ENCODE results near the gene CDH8. TPM values are rescaled to one million over a fixed set of nuclear protein-coding genes. Genes with fewer than 3 reads are reported as not detected.

The CDH8 gene, protein sequence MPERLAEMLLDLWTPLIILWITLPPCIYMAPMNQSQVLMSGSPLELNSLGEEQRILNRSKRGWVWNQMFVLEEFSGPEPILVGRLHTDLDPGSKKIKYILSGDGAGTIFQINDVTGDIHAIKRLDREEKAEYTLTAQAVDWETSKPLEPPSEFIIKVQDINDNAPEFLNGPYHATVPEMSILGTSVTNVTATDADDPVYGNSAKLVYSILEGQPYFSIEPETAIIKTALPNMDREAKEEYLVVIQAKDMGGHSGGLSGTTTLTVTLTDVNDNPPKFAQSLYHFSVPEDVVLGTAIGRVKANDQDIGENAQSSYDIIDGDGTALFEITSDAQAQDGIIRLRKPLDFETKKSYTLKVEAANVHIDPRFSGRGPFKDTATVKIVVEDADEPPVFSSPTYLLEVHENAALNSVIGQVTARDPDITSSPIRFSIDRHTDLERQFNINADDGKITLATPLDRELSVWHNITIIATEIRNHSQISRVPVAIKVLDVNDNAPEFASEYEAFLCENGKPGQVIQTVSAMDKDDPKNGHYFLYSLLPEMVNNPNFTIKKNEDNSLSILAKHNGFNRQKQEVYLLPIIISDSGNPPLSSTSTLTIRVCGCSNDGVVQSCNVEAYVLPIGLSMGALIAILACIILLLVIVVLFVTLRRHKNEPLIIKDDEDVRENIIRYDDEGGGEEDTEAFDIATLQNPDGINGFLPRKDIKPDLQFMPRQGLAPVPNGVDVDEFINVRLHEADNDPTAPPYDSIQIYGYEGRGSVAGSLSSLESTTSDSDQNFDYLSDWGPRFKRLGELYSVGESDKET
- total RNA-seq (1 to 10 TPM in 1 of 9 donors, not detected in 8; 9.2 TPM), polyA plus RNA-seq (under 1 TPM; 0.03 to 0.64 (median 0.16) TPM)
- long read RNA-seq, donor 1 = 0 reads
- long read RNA-seq, donor 2 = 0 reads
- long read RNA-seq, donor 3, partial matches to known transcripts = 0 of 1 reads
- long read RNA-seq, donor 3, other reads (novel, unspliced or antisense) = 0 of 1 reads
- long read RNA-seq, donor 4 = 0 reads
- long read RNA-seq, donor 5 = 0 reads
- long read RNA-seq, donor 6 = 0 reads
- long read RNA-seq, donor 7, partial matches to known transcripts = 0 of 1 reads
- long read RNA-seq, donor 7, other reads (novel, unspliced or antisense) = 0 of 1 reads
- long read RNA-seq, donor 8, partial matches to known transcripts = 0 of 1 reads
- long read RNA-seq, donor 8, other reads (novel, unspliced or antisense) = 0 of 1 reads
- long read RNA-seq, donor 9, partial matches to known transcripts = 0 of 1 reads
- long read RNA-seq, donor 9, other reads (novel, unspliced or antisense) = 0 of 1 reads
- long read RNA-seq, donor 10 = 0 reads

DNA sequence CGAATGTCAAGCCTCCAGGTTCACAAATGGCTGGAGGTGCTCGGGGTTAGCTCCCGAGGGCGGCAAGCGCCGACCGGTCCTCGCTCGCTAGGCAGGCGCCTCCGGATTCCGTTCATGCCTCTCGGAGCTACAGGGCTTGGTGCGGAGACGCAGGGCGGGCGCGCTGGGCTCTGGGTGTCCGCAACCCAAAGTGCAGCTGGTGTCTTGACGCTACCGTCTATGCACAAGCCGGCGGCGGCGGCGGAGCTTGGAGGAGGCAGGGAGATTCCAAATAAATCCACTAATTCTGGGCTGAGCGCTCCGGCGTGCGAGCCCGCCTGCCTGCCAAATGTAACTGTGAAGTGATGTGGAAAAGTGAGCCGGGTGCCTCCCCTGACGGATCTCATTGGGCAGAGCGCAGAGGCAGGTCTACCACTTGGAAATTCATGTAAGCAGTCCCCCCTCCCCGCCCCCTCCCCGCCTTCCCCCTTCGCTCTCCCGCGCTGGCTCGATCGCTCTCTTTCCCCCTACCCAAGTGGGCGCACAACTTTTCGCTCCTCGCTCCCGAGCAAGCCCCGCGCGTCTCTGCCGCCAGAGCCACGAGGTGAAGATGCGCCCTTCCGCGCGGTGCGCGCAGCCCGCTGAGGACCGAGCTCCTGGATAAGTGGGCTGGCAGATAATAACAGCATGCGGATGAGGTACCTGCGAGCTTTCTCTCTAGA, at the start of gene CDH8:
CDH8 (minus strand) TSS at position 338 of the 701 bp plus-strand sequence. CDS start 15,035 bp downstream, outside the sequence.
- Histone ChIP-seq H3K4me1 (replicated peaks in 1 of 2) (no peaks in the 10 kb centered on the region), H3K9me3 (replicated peaks in 1 of 3) (no peaks in the 10 kb centered on the region), H3K27ac (no peak within 1 kb of the TSS), H3K27me3 (peaks cover 31% of the 10 kb centered on the region), H3K4me3 (no peak within 1 kb of the TSS), H3K36me3 (replicated peaks in 1 of 2) (no peaks in the 10 kb centered on the region)
- TF ChIP-seq, protein P1, sequence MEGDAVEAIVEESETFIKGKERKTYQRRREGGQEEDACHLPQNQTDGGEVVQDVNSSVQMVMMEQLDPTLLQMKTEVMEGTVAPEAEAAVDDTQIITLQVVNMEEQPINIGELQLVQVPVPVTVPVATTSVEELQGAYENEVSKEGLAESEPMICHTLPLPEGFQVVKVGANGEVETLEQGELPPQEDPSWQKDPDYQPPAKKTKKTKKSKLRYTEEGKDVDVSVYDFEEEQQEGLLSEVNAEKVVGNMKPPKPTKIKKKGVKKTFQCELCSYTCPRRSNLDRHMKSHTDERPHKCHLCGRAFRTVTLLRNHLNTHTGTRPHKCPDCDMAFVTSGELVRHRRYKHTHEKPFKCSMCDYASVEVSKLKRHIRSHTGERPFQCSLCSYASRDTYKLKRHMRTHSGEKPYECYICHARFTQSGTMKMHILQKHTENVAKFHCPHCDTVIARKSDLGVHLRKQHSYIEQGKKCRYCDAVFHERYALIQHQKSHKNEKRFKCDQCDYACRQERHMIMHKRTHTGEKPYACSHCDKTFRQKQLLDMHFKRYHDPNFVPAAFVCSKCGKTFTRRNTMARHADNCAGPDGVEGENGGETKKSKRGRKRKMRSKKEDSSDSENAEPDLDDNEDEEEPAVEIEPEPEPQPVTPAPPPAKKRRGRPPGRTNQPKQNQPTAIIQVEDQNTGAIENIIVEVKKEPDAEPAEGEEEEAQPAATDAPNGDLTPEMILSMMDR (IDR thresholded peaks at IDR 0.05) = no peak
- no peak for TF ChIP-seq POLR2A (IDR thresholded peaks at IDR 0.05)
- DNase-seq = no peak
- intact Hi-C loops (cut with DNase I) = no loop called here
- WGBS, 4 donors = 2 to 4% (median 2%) methylated on average over 21 to 60 of the region's 60 CpGs

DNA sequence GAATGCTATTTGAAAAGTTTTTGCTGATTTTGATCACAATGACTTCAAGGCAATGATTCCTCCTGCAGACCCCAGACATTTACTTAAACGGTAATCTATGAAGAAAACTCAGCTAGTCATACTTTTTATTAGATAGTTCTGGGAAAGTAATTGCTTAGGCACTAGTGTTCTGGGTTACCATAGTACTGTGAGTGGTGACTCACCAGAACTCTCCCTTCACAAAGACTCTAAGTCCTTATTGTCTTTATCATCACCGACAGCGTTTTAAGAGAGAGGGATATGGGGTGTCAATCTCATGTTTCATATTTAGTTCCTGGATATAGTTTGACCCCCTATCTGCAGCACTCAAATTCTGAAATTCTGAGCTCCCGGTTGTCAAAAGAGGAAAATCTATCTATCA, 43.0 kb upstream of the CDH8 start:
- Histone ChIP-seq H3K4me3 (no peak overlapping the region), H3K9me3 (replicated peaks in 1 of 3) (no peaks in the 10 kb centered on the region), H3K4me1 (replicated peaks in 1 of 2) (no peaks in the 10 kb centered on the region), H3K36me3 (replicated peaks in 1 of 2) (no peaks in the 10 kb centered on the region), H3K27me3 (no peaks in the 10 kb centered on the region), H3K27ac (no peak overlapping the region)
- 76 to 84% (median 80%) methylated on average over 4 of the region's 4 CpGs for WGBS, 4 donors
- intact Hi-C loops (cut with DNase I) = no loop called here
- TF ChIP-seq, protein P1 (IDR thresholded peaks at IDR 0.05) = no peak
- no peak for TF ChIP-seq POLR2A (IDR thresholded peaks at IDR 0.05)
- DNase-seq = no peak

DNA sequence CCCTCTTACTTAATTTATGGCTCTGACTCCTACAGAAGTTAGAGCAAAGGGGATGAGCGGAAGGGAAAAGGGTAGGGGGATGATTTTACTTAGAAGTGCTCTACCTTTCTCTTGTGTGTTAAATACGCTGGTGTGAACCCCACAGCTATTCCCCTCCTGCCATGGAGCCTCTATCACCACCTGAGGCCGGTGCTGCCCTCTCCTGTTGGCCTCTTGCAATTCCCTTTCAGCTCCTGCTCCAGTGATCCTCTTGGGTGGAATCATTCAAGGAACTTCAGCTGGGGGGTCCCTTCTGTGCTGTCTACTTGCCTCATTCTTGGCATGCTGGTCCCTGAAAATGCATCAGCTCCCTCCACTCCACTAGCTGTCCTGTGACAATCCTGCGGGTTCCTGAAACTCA, 41.8 kb upstream of the CDH8 start:
- Histone ChIP-seq H3K9me3 (replicated peaks in 1 of 3) (no peaks in the 10 kb centered on the region), H3K36me3 (replicated peaks in 1 of 2) (no peaks in the 10 kb centered on the region), H3K4me1 (replicated peaks in 1 of 2) (no peaks in the 10 kb centered on the region), H3K27ac (no peak overlapping the region), H3K27me3 (no peaks in the 10 kb centered on the region), H3K4me3 (no peak overlapping the region)
- TF ChIP-seq POLR2A (IDR thresholded peaks at IDR 0.05) = no peak
- TF ChIP-seq, protein P1 (IDR thresholded peaks at IDR 0.05) = no peak
- intact Hi-C loops (cut with DNase I) = no loop called here
- WGBS, 4 donors = 48 to 70% (median 59%) methylated on average over 4 of the region's 4 CpGs
- peak in 1 of 7 donors; percentile 3 for DNase-seq
